Lower lobe of right lung (tissue), 2 donors: ENCODE data around the gene AMT. TPM values are rescaled to one million over a fixed set of nuclear protein-coding genes. Genes with fewer than 3 reads are reported as not detected.

ENCODE experiments used
- ATAC-seq, 2 donors: fragments of 200-7000 bp; cut with Tn5 transposase; one replicate each; pipeline ENCODE4 v1.9.1; 2020 to 2022; ENCODE audit warnings: mild to moderate bottlenecking in 2 of 2, moderate library complexity in 2 of 2
- DNase-seq: peaks from one replicate; pipeline ENCODE4 v3.0.0-alpha.2; 2020
- H3K27ac ChIP-seq: fragments of 200-600 bp; one replicate; pipeline ENCODE4 v1.8.0; 2022
- H3K27me3 ChIP-seq: fragments of 200-600 bp; one replicate; pipeline ENCODE4 v1.8.0; 2022; ENCODE audit warnings: low read depth
- H3K36me3 ChIP-seq: fragments of 200-600 bp; one replicate; pipeline ENCODE4 v1.8.0; 2022; ENCODE audit warnings: mild to moderate bottlenecking
- H3K4me1 ChIP-seq: fragments of 200-600 bp; one replicate; pipeline ENCODE4 v1.8.0; 2022
- H3K4me3 ChIP-seq: fragments of 200-600 bp; one replicate; pipeline ENCODE4 v1.8.0; 2022; ENCODE audit warnings: mild to moderate bottlenecking
- H3K9me3 ChIP-seq: fragments of 200-600 bp; one replicate; pipeline ENCODE4 v1.8.0; 2022
- intact Hi-C: fragments of 100-400 bp; cut with DNase I; formaldehyde crosslinking; loops from one replicate; pipeline ENCODE4 v1.11.0; 2022
- total RNA-seq: library from RNA; stranded (reverse); fragmentation: NEBNext Ultra II Directional; extraction: Animal tissue kit (Norgen Biotek cat#: 25700); gene quantifications from one replicate; pipeline ENCODE4 v1.2.1, GENCODE V29; 2021
- TF ChIP-seq, protein P1 (sequence below): fragments of 200-600 bp; IDR thresholded peaks from one replicate; pipeline ENCODE4 v1.8.0; 2022; ENCODE audit warnings: antibody characterized with exemption, mild to moderate bottlenecking
- donor health status: DM: no; HTN: yes; CAD: no; lungs with severe emphysema.

The AMT gene
- total RNA-seq, 1 donor from 2014 or later = 8.4 TPM

DNA sequence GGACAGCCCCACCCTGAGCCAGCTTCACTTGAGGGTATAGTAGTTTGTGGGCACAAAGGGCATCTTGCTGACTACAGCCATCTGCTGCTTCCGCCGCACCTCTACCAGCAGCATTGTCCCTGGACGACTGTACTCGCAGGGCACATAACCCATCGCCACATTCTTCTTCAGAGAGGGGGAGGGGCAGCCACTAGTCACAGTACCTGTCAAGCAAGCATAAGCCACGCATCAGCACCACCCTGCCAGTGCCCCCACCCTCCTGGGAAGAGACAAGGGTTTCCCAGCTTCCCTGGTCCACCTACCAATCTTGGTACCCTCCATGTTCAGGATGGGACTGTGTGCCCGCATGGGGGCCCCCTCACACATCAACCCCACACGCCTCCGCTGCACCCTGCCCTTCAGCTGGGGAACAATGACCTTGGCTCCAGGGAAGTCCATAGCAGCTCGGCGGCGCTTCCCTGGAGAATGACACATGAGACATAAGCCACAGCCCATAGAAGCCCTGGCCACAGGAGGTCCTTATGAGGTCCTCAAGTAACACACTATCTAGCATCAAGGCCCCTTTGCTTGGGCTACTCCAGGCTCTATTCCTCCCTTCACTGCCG is 4.7 kb downstream of the AMT start:
- Histone ChIP-seq H3K4me1 (peaks cover 46% of the 10 kb centered on the region), H3K27ac (peak overlapping the region; percentile 73), H3K4me3 (no peak overlapping the region), H3K36me3 (peaks cover 54% of the 10 kb centered on the region), H3K27me3 (no peaks in the 10 kb centered on the region), H3K9me3 (no peaks in the 10 kb centered on the region)
- no peak for DNase-seq
- TF ChIP-seq, protein P1, sequence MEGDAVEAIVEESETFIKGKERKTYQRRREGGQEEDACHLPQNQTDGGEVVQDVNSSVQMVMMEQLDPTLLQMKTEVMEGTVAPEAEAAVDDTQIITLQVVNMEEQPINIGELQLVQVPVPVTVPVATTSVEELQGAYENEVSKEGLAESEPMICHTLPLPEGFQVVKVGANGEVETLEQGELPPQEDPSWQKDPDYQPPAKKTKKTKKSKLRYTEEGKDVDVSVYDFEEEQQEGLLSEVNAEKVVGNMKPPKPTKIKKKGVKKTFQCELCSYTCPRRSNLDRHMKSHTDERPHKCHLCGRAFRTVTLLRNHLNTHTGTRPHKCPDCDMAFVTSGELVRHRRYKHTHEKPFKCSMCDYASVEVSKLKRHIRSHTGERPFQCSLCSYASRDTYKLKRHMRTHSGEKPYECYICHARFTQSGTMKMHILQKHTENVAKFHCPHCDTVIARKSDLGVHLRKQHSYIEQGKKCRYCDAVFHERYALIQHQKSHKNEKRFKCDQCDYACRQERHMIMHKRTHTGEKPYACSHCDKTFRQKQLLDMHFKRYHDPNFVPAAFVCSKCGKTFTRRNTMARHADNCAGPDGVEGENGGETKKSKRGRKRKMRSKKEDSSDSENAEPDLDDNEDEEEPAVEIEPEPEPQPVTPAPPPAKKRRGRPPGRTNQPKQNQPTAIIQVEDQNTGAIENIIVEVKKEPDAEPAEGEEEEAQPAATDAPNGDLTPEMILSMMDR = no peak
- ATAC-seq = no peak
- intact Hi-C loops = no loop called here

DNA sequence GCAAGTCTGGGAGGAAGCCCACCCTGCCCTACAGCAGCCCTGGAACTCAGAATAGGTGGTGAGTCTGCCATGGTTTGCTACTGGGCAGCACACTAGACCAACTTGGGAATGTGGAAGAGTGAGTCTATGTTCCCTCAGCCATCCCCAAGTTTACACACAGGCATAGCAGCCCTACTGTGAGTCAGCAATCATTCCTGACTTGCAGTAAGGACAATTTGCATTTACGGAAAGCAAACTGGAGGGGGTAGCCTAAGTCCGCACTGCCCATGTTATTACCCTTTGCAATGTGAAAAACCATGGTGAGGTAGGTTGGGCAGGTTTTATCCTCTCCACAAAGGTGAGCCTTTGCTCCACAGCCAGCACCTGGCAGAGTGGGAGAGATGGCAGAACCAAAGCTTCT is 5.4 kb downstream of the AMT start:
- Histone ChIP-seq H3K27me3 (no peaks in the 10 kb centered on the region), H3K4me3 (no peak overlapping the region), H3K27ac (peak overlapping the region; percentile 73), H3K36me3 (peaks cover 54% of the 10 kb centered on the region), H3K9me3 (no peaks in the 10 kb centered on the region), H3K4me1 (peaks cover 45% of the 10 kb centered on the region)
- intact Hi-C loops = no loop called here
- ATAC-seq (no peak), DNase-seq (no peak)
- TF ChIP-seq, protein P1 = no peak

DNA sequence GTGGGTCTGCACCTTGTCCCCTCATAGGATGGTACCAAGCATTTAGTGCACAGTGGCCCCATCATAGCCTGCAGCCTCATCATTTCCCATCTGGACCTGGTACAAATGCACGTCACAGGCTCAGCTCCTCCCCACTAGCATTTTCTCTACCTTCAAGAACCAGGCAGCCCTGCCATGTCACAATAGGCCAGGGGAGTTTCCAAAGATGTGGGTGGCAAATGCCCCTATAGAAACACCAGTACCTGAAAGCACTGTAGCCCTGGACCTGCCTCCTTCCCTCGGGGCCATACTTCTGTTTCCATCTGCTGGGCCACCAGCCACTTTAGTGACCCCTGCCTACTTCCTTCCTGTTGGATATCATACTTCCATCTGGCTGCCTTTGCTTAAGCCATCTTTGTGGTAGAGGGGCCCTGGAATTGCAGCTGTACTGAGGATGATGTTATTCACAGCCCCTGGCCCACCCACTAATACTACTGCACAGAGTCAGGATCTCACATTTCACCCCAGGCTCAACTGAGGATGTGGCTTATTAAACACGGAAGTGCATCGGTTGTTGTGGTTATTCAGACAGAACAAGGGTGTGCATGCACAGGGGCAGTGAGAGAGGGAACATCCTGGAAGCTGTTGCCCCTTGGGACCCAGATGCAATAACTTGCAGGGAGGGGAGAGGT is 6.2 kb downstream of the AMT start:
- intact Hi-C loops = no loop called here
- no peak for ATAC-seq
- Histone ChIP-seq H3K36me3 (peaks cover 54% of the 10 kb centered on the region), H3K27ac (peak overlapping the region; percentile 73), H3K4me1 (peaks cover 43% of the 10 kb centered on the region), H3K9me3 (no peaks in the 10 kb centered on the region), H3K4me3 (no peak overlapping the region), H3K27me3 (no peaks in the 10 kb centered on the region)
- TF ChIP-seq, protein P1 = no peak
- DNase-seq = no peak

DNA sequence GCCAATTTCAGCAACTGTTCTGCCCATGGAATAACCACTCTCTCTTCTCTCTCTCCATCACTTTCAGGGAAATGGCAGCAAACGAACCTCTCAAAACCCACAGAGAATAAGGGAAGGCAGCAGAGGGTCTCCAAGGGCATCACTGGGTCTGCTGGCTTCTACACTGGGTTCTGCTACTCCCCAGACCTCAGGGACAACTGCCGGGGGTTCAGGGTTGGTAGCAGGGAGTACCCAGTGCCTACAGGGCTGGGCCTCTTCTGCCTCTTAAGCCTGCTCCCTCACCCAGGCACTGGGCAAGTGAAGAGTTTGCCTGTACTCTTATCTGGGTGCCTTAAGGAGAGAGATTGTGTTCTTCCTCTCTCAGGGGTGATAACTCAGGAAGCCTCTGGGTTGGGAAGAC is 7.5 kb downstream of the AMT start:
- no peak for ATAC-seq
- DNase-seq = no peak
- intact Hi-C loops = no loop called here
- Histone ChIP-seq H3K4me3 (no peak overlapping the region), H3K36me3 (peaks cover 48% of the 10 kb centered on the region), H3K27me3 (no peaks in the 10 kb centered on the region), H3K9me3 (no peaks in the 10 kb centered on the region), H3K4me1 (peaks cover 51% of the 10 kb centered on the region), H3K27ac (peak overlapping the region; percentile 22)
- TF ChIP-seq, protein P1 = no peak

DNA sequence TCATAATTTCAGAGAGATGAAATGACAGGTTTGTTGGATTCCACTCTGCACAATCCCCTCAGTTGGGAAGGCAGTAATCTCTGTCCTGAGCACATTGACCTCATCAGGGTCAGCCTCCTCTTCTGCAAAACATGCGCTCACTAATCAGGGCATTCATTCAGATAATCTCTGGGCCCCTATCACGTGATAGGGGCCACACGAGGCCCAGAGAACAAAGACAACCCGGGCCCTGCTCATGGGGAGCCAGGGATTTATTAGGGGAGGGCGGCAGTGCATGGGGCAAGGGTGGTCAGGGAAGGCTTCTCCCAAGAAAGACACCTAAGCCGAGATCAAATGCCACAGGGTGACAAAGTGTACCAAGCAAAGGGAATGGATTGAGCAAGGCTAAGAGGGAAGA is 8.9 kb downstream of the AMT start:
- Histone ChIP-seq H3K9me3 (no peaks in the 10 kb centered on the region), H3K27me3 (no peaks in the 10 kb centered on the region), H3K4me1 (peaks cover 65% of the 10 kb centered on the region), H3K36me3 (peaks cover 37% of the 10 kb centered on the region), H3K4me3 (peak overlapping the region; percentile 74), H3K27ac (peak overlapping the region; percentile 99)
- TF ChIP-seq, protein P1 = no peak
- ATAC-seq = no peak
- DNase-seq = no peak
- intact Hi-C loops = no loop called here
